A172 (cell line): ENCODE measurements around the gene ERCC2. TPM values are rescaled to one million over a fixed set of nuclear protein-coding genes. Genes with fewer than 3 reads are reported as not detected.
"Not testable (repeated sequence)": the region's sequence is repeated elsewhere in the genome, so short reads cannot be mapped to it uniquely, and the experiment has no call there.

Experiments used
- DNase-seq: peaks from one replicate; pipeline ENCODE4 v3.0.0-alpha.2; 2015; ENCODE audit warnings: low spot score
- total RNA-seq: library from RNA; depleted of rRNA; stranded (reverse); fragments of >200 nt; shearing (Covaris generic); gene quantifications from 2 replicates; pipeline ENCODE4 v1.2.3, GENCODE V29; 2014

ERCC2 gene
- total RNA-seq, 1 experiment from 2014 or later: 19.5 TPM

- no peak for DNase-seq
These were observed 36.6 kb downstream of the ERCC2 start for GRCh38 chr19:45333609-45334303.

- no peak for DNase-seq
These were observed 39.0 kb downstream of the ERCC2 start for GRCh38 chr19:45331411-45331810.

GRCh38 chr19:45327404-45328143 is 42.8 kb downstream of the ERCC2 start:
- no peak for DNase-seq

- DNase-seq: no peak
These were observed 45.9 kb downstream of the ERCC2 start for GRCh38 chr19:45324349-45324907.

GRCh38 chr19:45323671-45324081 is 46.7 kb downstream of the ERCC2 start:
- DNase-seq: no peak

- DNase-seq: no peak
These were observed 47.6 kb downstream of the ERCC2 start, which contains the start of gene CKM for GRCh38 chr19:45322744-45323281. TSS of gene CKM (minus strand) at chr19:45322875. CDS start at chr19:45319713, 3,162 bp downstream.

- DNase-seq: no peak
These were observed 48.1 kb downstream of the ERCC2 start for GRCh38 chr19:45322311-45322710.

GRCh38 chr19:45321848-45322247 is 48.5 kb downstream of the ERCC2 start:
- DNase-seq: no peak

- DNase-seq: no peak
These were observed 49.2 kb downstream of the ERCC2 start for GRCh38 chr19:45320997-45321775.

GRCh38 chr19:45315304-45315703 is 55.1 kb downstream of the ERCC2 start:
- no peak for DNase-seq

GRCh38 chr19:45314708-45315245 is 55.6 kb downstream of the ERCC2 start:
- DNase-seq: no peak

GRCh38 chr19:45312285-45312684 is 58.1 kb downstream of the ERCC2 start:
- DNase-seq: not testable (repeated sequence)

- DNase-seq: no peak
These were observed 58.8 kb downstream of the ERCC2 start for GRCh38 chr19:45311621-45312020.

- DNase-seq: not testable (repeated sequence)
These were observed 61.1 kb downstream of the ERCC2 start for GRCh38 chr19:45309322-45309721.

GRCh38 chr19:45307361-45307760 is 63.0 kb downstream of the ERCC2 start:
- no peak for DNase-seq

- no peak for DNase-seq
These were observed 63.8 kb downstream of the ERCC2 start for GRCh38 chr19:45306518-45307027.

GRCh38 chr19:45306040-45306439 is 64.3 kb downstream of the ERCC2 start:
- DNase-seq: no peak

GRCh38 chr19:45305421-45305820 is 65.0 kb downstream of the ERCC2 start:
- DNase-seq: no peak

- DNase-seq: no peak
These were observed 65.4 kb downstream of the ERCC2 start for GRCh38 chr19:45305007-45305406.

- no peak for DNase-seq
These were observed 66.0 kb downstream of the ERCC2 start for GRCh38 chr19:45304141-45304926.
